Suppressor macrophage (primary cell): Measurements from ENCODE around the gene KLRD1.
"Not testable (repeated sequence)": the region's sequence is repeated elsewhere in the genome, so short reads cannot be mapped to it uniquely, and the experiment has no call there.

Experiments used
- DNase-seq, 4 experiments: peaks; one replicate each; pipeline ENCODE4 v3.0.0-alpha.2; 2020 to 2022
- total RNA-seq, 17 experiments: gene quantifications; one replicate each; lab custom pipeline; 2026; ENCODE audit warnings: mixed read lengths in 6 of 17, inconsistent platforms in 3 of 17; lab: John Stamatoyannopoulos, UW

The KLRD1 gene, protein sequence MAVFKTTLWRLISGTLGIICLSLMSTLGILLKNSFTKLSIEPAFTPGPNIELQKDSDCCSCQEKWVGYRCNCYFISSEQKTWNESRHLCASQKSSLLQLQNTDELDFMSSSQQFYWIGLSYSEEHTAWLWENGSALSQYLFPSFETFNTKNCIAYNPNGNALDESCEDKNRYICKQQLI
- 0 to 5.6 (median 0.13) reads per million in 17 experiments for total RNA-seq

DNA sequence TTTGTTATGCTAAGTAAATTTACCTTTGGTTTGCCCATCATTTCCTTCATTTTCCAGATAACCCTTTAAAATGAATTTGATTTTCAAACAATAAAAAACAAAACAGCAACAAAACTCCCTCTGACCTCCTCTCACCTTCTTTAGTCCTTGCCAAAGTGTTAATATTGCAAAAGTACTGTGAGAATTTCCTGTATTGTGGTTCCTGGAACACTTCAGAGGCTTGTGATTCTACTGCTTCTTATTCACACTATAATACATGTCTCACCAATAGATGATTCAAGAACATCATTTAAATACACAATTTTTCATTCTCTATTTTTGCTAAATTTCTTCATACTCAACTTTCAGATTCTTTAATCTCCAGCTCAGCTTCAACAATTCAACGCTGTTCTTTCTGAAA lies at the start of gene KLRD1:
TSS of gene KLRD1 (plus strand) at position 241 of the 400 bp plus-strand sequence. CDS start 208 bp downstream, outside the sequence.
- no peak for DNase-seq

DNA sequence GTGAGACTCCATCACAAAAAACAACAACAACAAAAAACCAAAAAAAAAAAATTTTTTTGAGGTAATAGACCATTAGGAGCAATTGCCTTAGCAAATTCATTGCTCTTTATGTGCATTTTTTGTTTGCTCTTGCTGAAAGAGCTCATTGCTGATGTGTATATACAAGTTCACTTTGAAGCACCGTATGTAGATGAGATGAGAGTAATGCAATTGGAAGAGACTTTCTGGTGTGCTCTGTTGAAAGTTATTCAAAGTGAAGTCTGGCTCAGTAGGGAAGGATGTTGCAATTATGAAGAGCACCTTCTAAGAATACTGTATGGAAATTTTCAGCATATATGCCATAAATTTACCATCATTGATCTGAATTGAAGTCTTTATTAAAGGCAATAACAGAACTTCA lies 46.7 kb upstream of the KLRD1 start:
- no peak for DNase-seq

GRCh38 chr12:10268037-10268436 lies 39.6 kb upstream of the KLRD1 start:
- no peak for DNase-seq

DNA sequence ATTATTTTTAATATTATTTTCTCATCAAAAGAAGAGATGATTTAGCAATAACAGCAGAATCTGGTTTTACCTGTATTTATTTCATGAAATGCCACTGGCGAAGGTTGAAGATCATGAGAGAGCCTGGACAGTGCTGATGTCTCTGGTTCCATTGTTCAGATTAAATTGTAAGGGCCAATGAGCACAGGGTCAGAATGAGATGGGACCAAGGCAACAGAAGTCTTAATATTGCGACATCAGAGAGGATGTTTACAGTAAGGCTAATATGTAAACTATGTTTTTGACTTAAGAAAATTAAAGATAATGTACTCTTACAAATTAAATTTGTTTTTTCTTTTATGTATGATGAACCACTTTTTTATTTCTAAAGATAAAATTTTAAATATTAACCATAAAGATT lies 35.2 kb upstream of the KLRD1 start:
- no peak for DNase-seq

GRCh38 chr12:10276774-10277173 lies 30.9 kb upstream of the KLRD1 start:
- DNase-seq: no peak

- DNase-seq: no peak
Measured at GRCh38 chr12:10278104-10278503, 29.6 kb upstream of the KLRD1 start.

DNA sequence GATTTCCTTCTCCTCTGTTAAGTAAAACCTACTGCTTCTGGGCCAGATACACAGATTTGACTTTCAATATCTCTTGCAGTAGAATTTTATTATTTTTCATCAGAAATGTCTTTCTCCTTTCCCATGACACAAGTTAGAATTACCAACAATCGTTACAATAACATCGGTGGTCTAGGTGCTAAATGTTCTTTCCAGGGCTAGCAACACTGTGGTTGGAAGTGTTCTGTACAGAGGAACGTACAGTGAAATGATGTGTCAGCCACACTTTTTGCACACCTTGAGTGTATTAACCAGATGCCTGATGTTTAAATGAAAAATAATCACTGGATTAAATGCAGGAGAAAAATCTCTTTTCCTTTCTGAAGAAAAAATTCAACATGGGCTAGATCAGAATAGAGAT lies 27.7 kb upstream of the KLRD1 start:
- DNase-seq: no peak

DNA sequence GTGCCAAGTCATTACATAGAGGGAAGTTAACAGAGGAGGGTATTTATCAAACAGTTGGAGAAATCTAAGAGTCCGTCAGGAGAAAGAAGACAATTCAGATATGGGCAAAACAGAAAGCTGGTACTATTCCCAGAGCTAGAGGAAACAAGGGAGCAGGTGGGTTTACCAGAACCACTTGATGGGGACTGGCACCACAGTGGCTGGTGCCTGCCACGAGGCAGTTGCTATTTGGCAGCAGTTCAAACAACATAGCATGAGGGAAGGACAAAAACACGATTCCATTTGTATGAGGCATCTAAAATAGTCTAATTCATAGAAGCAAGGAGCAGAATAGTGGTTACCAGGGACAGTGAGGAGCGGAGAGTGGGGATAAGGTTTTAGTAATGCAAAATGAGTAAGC lies 24.6 kb upstream of the KLRD1 start:
- no peak for DNase-seq

DNA sequence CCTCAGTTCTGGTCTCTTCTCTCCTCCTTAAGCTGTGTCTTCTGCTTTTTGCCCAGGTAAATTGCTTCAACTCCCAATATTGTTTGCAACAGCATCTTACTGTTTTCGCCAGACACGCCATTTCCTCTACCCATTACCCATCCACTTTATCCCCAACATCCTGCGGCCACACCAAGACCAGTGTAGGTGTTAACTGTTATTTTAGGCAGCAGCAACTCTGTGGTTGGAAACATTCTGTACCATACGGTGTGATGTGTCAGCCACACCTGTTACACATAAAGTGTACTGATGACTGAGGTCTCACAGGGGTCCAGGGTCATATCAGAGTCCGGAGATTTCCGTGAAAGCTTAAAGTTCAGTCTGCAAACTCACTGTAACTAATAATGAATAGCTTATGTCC lies 21.8 kb upstream of the KLRD1 start:
- DNase-seq: no peak

DNA sequence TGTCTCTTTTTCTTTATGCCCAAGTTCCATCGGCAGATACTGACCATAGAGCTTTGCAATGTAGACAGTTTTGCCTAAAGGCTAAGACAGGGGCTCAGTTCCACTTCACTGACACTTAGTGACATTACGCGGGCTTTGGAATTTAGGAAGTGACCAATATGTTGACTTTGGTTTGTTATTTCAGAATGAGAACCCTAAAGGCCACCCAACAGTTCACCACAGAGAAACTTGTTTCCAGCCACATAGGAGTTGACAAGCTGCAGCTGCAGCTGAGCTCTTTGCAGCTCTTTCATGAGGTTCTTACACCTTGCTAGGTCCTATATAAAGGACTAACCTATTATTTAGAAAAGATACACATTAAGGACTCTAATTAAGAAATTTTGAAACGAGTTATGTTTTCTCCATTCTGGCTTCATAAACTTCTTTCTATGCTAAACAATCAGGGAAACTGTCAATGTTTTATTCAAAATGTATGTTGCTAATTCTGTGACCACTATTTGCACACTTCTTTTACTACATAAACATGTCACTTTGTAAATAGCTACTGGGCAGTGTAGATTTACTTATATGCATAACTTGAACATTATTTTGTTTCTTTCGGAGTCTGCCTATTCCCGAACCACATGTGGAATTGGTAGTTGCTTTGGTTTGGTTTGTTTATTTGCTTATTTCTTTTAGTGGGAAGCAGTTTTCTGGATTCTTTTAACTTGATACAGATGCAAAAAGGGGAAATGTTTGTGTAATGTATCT lies 18.5 kb upstream of the KLRD1 start:
- DNase-seq: no peak

DNA sequence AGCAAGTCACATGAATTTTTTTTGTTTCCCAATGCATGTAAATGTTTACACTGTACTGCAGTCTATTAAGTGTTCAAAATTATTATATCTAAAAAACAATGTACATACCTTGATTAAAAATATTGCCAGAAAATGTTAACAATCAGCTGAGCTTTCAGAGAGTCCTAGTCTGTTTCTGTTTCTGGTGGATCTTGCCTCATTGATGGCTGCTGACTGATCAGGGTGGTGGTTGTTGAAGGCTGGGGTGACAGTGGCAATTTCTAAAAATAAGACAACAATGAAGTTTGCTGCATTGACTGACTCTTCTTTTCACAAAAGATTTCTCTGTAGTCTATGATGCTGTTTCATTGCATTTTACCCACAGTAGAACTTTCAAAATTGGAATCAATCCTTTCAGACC lies 16.6 kb upstream of the KLRD1 start:
- no peak for DNase-seq

- DNase-seq: no peak
Measured at GRCh38 chr12:10293151-10293550, 14.5 kb upstream of the KLRD1 start.

- DNase-seq: no peak
Measured at GRCh38 chr12:10293570-10294227, 14.0 kb upstream of the KLRD1 start.

- peak in 1 of 4 experiments; percentile 12 for DNase-seq
Measured at GRCh38 chr12:10301103-10301502, 6.6 kb upstream of the KLRD1 start.

GRCh38 chr12:10304161-10304574 lies 3.5 kb upstream of the KLRD1 start:
- DNase-seq: no peak

DNA sequence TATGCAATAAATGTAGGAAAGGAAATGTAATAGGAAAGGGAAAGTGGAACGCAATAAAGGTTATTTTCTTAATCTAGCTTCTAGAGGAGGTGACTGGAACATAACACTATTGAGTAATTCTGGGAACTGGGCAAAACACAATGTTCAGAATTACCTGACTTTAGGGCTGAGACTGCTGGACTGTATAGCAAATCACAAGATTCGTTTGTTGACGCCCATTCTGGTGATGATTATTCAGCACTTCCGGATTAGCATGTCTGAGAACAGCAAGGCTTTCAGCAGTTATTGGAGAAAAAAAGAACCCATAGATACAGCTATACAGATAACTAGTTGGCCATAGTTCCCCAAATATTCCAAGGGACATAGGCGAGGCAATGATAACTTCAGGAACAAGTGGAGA lies 2.3 kb upstream of the KLRD1 start:
- DNase-seq: no peak

GRCh38 chr12:10310926-10311720 lies 3.5 kb downstream of the KLRD1 start:
- DNase-seq: no peak

- peak in 1 of 4 experiments; percentile 6 for DNase-seq
Measured at GRCh38 chr12:10319388-10319787, 11.7 kb downstream of the KLRD1 start.

DNA sequence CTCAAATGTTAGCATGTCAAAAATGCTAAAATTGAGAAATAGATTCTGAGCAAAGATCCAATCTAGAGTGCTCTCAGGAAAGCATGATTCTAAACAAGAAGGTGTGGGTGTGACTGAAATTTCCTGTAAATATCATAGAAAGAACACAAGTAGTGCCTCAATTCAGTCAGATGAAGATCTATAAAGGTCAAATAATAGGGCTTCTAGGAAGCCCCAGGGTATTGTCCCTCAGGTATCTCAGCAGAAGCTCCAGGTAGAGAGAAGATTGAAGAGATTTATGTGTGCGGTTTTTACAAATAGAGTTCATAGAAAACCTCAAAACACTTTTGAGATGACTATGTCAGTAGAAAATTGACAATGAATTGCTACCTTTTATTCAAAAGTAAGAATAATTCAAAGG lies 13.0 kb downstream of the KLRD1 start:
- no peak for DNase-seq

DNA sequence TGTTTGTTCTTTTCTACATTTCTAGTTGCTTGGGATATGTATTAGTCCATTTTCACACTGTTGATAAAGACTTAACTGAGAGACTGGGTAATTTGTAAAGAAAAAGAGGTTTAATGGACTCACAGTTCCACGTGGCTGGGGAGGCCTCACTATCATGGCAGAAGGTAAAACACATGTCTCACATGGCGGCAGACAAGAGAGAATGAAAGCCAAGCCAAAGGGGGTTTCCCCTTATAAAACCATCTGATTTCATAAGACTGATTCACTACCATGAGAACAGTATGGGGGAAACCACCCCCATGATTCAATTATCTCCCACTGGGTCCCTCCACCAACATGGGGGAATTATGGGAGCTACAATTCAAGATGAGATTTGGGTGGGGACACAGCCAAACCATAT lies 21.0 kb downstream of the KLRD1 start:
- not testable (repeated sequence) for DNase-seq

DNA sequence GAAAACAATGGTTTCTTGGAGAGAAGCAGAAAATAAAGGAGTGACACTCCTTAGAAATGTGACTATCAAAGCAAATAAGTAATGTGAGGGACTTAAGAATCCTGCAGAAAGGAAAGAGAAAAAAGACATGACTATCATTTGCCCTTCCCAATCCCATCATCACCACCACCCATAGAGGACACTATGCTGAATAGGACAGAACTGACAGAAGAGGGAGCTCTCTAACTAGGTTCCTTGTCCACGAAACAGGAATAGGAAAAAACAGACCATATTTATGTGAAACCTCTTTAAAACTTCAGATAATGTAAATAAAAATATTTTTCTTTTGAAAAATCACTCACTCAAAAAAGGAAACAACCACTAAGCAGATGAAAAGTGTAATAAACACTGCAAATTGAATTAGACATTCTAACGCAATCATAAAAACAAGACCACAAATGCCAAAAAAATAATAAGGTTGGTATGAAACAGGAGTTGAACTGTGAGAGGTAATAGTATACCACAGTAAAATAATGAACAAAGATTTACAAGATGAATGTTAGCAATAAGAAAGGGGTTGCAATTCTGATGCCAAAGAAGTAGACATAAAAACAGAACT lies 24.1 kb downstream of the KLRD1 start:
- DNase-seq: peak; percentile 44 to 82 (median 63)

DNA sequence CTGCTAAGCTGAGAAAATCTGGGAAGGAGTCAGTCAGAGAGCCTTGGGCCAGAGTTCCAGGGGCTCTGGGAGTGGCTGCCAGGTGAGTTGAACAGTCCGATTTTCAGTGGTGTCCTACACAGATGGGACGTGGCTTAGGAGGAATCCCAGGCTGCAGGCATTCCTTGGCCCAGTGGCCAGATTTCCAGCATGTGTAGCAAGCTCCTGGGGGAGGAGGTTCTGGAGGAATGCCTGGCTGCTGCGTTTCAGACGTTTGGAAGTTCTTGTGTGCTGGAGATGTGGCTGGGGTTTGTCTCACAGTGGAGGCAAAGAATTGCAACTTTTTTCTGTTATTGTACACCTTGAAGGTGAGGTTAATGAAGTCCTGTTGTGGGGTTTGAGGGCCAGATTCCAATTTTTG lies 28.5 kb downstream of the KLRD1 start:
- not testable (repeated sequence) for DNase-seq

GRCh38 chr12:10338470-10338869 lies 30.8 kb downstream of the KLRD1 start:
- DNase-seq: not testable (repeated sequence)
